ENCODE results near the gene CACFD1.
"Not testable (repeated sequence)": the region's sequence is repeated elsewhere in the genome, so short reads cannot be mapped to it uniquely, and the experiment has no call there.

The CACFD1 gene

GRCh38 chr9:133440874-133441273, 18.9 kb upstream of the CACFD1 start:
- no peak for DNase-seq (ENCODE audit: low read depth)

DNA sequence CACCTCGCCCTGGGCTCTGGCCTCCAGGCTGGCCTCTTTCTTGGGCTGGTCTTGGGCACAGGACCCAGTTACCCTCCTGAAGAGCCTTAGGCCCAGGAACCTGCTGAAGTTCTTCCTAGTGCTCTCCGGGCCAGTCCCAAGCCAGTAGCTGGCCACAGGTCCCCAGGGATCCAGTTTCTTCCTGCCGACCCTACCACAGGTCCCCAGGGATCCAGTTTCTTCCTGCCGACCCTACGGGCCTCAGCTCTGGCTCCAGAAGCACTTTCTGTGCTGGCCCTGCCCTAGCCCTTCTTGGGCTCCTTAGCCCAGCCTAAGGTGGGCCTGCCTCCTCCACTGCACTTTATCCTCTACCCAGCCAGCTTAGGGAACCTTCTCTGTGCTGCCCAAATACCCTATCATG, 18.2 kb upstream of the CACFD1 start:
- no peak for DNase-seq (ENCODE audit: low read depth)

GRCh38 chr9:133443248-133443647, 16.5 kb upstream of the CACFD1 start:
- no peak for DNase-seq (ENCODE audit: low read depth)

DNA sequence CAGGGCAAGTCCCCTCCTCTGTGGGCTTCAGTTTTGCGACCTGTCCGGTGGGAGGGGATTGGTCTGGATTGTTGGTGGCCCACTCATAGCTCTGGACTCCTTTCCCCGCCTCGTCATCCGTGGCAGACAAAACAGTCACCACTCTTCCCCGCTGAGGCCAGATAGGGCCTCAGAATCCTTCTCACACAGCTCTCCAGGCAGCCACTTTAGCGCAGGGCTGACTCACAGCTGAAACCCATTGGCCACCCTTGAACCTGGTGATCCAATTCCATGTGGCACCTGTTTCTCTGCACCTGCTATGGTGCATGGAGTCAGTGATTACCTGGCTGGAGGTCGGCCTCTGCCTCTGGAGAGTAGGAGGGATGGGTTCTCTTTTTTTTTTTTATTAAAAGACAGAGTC, 15.8 kb upstream of the CACFD1 start:
- DNase-seq (ENCODE audit: low read depth) = no peak

- DNase-seq (ENCODE audit: low read depth) = no peak
Measured at GRCh38 chr9:133445293-133445969, 14.3 kb upstream of the CACFD1 start.

- DNase-seq (ENCODE audit: low read depth) = no peak
Measured at GRCh38 chr9:133448487-133448972, 11.2 kb upstream of the CACFD1 start.

DNA sequence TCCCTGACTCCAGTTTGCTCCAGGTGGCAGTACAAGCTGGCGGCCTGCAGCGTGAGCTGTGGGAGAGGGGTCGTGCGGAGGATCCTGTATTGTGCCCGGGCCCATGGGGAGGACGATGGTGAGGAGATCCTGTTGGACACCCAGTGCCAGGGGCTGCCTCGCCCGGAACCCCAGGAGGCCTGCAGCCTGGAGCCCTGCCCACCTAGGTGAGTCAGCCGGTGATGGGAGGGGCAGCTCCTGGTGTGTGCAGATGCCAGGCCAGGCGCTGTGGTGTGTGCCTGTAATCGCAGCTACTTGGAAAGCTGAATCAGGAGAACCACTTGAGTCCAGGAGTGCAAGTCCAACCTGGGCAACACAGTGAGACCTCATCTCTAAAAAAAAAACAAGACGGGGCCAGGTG, 10.0 kb upstream of the CACFD1 start:
- DNase-seq (ENCODE audit: low read depth) = no peak

DNA sequence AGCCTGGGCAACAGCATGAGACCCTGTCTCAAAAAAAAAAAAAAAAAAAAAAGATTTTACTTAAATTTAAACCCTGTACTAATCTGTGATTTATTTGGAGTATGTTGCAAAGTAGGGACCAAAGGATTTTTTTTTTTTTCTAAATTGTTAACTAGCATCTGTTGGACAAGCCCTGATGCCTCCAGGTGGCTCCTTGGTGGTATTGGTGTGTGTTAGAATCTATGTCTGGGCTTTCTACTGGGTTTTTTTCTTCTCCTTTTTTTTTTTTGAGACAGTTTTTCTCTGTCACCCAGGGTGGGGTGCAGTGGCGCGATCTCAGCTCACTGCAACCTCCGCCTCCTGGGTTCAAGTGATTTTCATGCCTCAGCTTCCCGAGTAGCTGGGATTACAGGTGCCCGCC, 7.9 kb upstream of the CACFD1 start:
- DNase-seq (ENCODE audit: low read depth) = not testable (repeated sequence)

- no peak for DNase-seq (ENCODE audit: low read depth)
Measured at GRCh38 chr9:133452562-133452961, 7.2 kb upstream of the CACFD1 start.

DNA sequence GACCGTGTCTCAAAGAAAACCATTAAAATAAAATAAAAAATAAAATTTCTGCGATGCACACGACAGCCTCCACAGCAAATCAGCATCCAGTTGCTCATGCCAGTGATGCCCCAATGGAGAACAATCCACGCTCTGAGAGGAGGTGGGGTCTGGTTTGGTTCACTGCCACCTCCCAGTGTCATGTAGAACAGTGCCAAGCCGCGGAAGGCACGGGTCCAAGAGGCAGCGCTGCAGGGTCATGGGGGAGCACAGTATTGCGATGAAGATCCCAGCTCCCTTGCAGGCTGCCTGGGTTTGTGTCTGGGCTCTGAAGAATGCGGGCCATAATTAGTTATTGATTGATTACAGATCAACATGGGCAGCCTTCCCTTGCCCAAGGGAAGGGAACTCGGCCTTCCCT, 6.1 kb upstream of the CACFD1 start:
- no peak for DNase-seq (ENCODE audit: low read depth)

DNA sequence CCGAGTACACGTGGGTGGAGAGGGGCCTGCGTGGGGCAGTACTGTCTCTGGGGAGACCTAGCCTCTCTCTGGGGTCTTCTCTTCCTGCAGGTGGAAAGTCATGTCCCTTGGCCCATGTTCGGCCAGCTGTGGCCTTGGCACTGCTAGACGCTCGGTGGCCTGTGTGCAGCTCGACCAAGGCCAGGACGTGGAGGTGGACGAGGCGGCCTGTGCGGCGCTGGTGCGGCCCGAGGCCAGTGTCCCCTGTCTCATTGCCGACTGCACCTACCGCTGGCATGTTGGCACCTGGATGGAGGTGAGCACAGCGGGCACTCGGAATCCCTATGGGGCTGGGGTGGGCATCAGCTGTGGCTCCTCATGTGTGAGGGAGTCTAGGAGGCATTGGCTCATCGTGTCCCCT, 5.5 kb upstream of the CACFD1 start:
- no peak for DNase-seq (ENCODE audit: low read depth)

DNA sequence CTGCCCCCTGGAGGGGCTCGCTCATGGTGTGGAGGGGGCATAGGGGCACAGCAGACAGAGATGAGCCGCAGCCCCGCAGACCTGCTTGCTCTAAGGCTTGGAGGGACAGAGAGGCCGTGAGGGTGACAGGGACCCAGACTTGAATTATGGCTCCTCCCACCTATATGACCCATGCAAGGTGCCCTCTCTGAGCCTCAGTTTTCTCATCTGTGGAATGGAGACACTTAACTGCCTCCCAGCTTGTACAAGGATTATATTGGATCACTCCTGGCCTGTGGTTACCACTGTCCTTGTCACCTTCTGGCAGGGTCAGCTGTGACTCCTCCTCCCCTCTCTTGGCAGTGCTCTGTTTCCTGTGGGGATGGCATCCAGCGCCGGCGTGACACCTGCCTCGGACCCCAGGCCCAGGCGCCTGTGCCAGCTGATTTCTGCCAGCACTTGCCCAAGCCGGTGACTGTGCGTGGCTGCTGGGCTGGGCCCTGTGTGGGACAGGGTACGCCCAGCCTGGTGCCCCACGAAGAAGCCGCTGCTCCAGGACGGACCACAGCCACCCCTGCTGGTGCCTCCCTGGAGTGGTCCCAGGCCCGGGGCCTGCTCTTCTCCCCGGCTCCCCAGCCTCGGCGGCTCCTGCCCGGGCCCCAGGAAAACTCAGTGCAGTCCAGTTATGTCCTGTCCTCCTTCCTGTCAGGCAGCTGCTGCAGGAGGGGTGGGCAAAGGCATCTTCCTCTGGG, 4.7 kb upstream of the CACFD1 start:
- no peak for DNase-seq (ENCODE audit: low read depth)

DNA sequence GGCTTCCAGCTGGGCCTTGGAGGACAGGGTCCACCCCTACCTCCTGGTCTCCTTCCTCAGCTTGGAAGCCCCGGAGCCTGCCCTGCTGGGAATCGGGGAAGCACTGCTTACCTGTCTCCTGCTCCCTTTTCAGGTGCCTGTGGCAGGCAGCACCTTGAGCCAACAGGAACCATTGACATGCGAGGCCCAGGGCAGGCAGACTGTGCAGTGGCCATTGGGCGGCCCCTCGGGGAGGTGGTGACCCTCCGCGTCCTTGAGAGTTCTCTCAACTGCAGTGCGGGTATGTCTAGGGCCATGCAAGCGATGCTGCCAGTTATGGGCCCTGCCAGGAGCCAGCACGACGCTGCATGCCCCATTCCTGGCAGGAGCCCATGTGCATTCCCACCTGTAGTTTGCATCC, 3.8 kb upstream of the CACFD1 start:
- no peak for DNase-seq (ENCODE audit: low read depth)

DNA sequence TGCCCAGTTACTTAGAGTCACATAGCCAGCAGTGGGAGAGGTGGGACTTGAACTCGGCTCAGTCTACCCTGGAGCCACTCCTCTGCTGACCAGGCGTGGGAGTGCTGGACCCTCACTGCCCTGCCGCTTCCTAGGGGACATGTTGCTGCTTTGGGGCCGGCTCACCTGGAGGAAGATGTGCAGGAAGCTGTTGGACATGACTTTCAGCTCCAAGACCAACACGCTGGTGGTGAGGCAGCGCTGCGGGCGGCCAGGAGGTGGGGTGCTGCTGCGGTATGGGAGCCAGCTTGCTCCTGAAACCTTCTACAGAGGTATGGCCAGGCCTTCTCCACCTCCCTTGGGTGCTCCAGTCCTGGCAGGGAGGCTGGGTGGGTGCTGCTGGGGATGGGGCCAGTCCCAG, 3.4 kb upstream of the CACFD1 start:
- no peak for DNase-seq (ENCODE audit: low read depth)

- no peak for DNase-seq (ENCODE audit: low read depth)
Measured at GRCh38 chr9:133457233-133457632, 2.5 kb upstream of the CACFD1 start.

- no peak for DNase-seq (ENCODE audit: low read depth)
Measured at GRCh38 chr9:133457748-133458147, 2.0 kb upstream of the CACFD1 start.

DNA sequence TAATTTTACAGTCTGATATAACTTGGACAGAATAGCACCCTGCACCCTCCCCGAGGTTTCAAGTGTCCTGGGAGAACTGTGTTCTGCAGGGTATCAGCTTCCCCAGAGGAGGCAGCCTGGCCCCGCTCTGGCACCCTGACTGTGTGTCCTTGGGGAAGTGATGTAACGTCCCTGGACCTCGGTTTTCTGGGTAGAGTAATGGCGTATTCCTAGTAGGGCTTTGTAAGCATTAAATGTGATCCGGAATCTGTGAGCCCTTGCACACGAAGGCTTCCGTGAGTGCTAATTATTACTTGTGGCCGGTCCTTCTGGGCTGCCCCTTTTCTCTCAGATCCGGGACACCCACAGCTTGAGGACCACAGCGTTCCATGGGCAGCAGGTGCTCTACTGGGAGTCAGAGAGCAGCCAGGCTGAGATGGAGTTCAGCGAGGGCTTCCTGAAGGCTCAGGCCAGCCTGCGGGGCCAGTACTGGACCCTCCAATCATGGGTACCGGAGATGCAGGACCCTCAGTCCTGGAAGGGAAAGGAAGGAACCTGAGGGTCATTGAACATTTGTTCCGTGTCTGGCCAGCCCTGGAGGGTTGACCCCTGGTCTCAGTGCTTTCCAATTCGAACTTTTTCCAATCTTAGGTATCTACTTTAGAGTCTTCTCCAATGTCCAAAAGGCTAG, 1.0 kb upstream of the CACFD1 start:
- no peak for DNase-seq (ENCODE audit: low read depth)

GRCh38 chr9:133460405-133461175, 812 bp downstream of the CACFD1 start:
- no peak for DNase-seq (ENCODE audit: low read depth)

GRCh38 chr9:133461975-133462374, 2.2 kb downstream of the CACFD1 start:
- no peak for DNase-seq (ENCODE audit: low read depth)

- DNase-seq (ENCODE audit: low read depth) = no peak
Measured at GRCh38 chr9:133463234-133463863, 3.6 kb downstream of the CACFD1 start.

DNA sequence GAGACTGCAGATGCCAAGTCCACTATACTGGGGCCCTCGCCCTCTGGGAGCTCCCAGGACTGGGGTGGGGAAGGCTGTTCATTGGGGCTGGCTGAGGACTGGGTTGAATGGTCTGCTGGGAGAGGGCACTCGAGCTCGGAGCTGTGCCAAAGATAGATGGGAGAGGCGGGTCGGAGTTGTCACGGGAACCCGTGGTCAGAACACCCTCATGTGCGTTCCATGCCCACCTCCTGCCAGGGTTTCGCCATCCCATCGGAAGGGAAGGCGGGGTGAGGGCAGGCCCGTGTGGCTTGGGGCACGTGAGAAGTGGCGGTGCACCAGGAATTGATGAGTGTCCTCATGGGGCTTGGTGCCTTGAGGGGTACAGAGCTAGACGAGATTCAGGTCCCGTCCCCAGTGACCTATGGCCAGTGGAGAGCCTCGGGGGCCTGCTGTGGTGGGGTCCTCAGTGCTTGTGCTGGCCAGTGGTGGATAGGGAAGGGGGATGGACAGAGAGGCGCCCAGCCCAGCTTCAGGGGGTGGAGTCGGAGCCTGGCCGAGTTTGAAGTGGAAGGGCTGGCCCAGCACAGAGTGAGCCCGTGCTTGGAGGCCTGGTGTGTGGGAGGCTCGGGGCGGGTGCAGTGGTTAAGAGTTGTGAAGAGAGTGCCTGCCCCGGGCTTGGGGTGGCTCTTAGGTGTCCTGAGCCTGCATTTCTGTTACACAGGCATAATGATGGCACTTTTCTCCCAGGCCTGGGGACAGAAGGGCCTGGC, 4.3 kb downstream of the CACFD1 start:
- no peak for DNase-seq (ENCODE audit: low read depth)

Measured in stimulated activated CD8-positive, alpha-beta memory T cell treated with anti-CD3 and anti-CD28 coated beads, Interleukin-12 subunit alpha, Interleukin-12 subunit beta, amount 100 ng/mL, for 4 hours (primary cell).